HepG2 (cell line): ENCODE data around the gene ATAD3C. TPM values are rescaled to one million over a fixed set of nuclear protein-coding genes. Genes with fewer than 3 reads are reported as not detected.

Experiments
- CENPBD1 ChIP-seq: sonication (generic); formaldehyde crosslinking; IDR thresholded peaks from 2 replicates; pipeline ENCODE4 v1.8.0; 2022; ENCODE audit warnings: missing genetic modification reagents, low read depth, mild to moderate bottlenecking, borderline replicate concordance
- CTCF ChIP-seq: sonication (generic); formaldehyde crosslinking; IDR thresholded peaks from 2 replicates; pipeline ENCODE4 v1.5.0; 2020; ENCODE audit warnings: mild to moderate bottlenecking, missing genetic modification reagents, moderate library complexity
- DDIT3 ChIP-seq: sonication (generic); formaldehyde crosslinking; IDR thresholded peaks from 2 replicates; pipeline ENCODE4 v1.4.0; 2020; ENCODE audit warnings: mild to moderate bottlenecking, missing genetic modification reagents
- ELF1 ChIP-seq: sonication (generic); formaldehyde crosslinking; IDR thresholded peaks from 2 replicates; pipeline ENCODE4 v1.4.0; 2020; ENCODE audit warnings: missing genetic modification reagents
- ETV6 ChIP-seq: sonication (generic); formaldehyde crosslinking; conservative IDR thresholded peaks from 2 replicates; pipeline ENCODE4 v1.4.0; 2020; ENCODE audit warnings: missing genetic modification reagents
- HMGA1 ChIP-seq: sonication (generic); formaldehyde crosslinking; conservative IDR thresholded peaks from 2 replicates; pipeline ENCODE4 v1.4.0; 2020; ENCODE audit warnings: missing genetic modification reagents
- MAX ChIP-seq: IDR thresholded peaks from 2 replicates; pipeline ENCODE4 v1.6.1; 2012; ENCODE audit warnings: inconsistent platforms
- MAZ ChIP-seq, 2 experiments: sonication (generic) in 1 of 2; formaldehyde crosslinking in 1 of 2; IDR thresholded peaks; 2 replicates each; pipeline versions ENCODE4 v1.5.0 to v1.6.1; 2012 to 2020; ENCODE audit warnings: low read depth in 2 of 2, mild to moderate bottlenecking in 2 of 2, borderline replicate concordance in 1 of 2, improper control_type of control experiment in 1 of 2, low read length in 1 of 2, missing genetic modification reagents in 1 of 2, moderate library complexity in 1 of 2
- NFYB ChIP-seq: sonication (generic); formaldehyde crosslinking; IDR thresholded peaks from 2 replicates; pipeline ENCODE4 v1.4.0; 2020; ENCODE audit warnings: missing genetic modification reagents
- NR3C1 ChIP-seq: sonication (generic); formaldehyde crosslinking; IDR thresholded peaks from 2 replicates; pipeline ENCODE4 v1.4.0; 2020; ENCODE audit warnings: missing genetic modification reagents
- RARG ChIP-seq: sonication (generic); formaldehyde crosslinking; IDR thresholded peaks from 2 replicates; pipeline ENCODE4 v1.4.0; 2020; ENCODE audit warnings: low read depth, mild to moderate bottlenecking, missing genetic modification reagents
- THYN1 ChIP-seq: sonication (generic); formaldehyde crosslinking; IDR thresholded peaks from 2 replicates; pipeline ENCODE4 v1.8.1; 2023; ENCODE audit warnings: low read depth, mild to moderate bottlenecking, moderate library complexity, missing genetic modification reagents, borderline replicate concordance
- ZHX2 ChIP-seq, 2 experiments: sonication (generic) in 1 of 2; formaldehyde crosslinking in 1 of 2; IDR thresholded peaks; 2 replicates each; pipeline versions ENCODE4 v1.6.1 to v1.9.0; 2014 to 2022; ENCODE audit warnings: antibody characterized with exemption in 1 of 2, borderline replicate concordance in 1 of 2, inconsistent platforms in 1 of 2, low read depth in 1 of 2, missing genetic modification reagents in 1 of 2
- ZNF12 ChIP-seq: sonication (generic); formaldehyde crosslinking; IDR thresholded peaks from 2 replicates; pipeline ENCODE4 v1.5.0; 2020; ENCODE audit warnings: missing genetic modification reagents
- ZNF143 ChIP-seq: sonication (generic); formaldehyde crosslinking; IDR thresholded peaks from 2 replicates; pipeline ENCODE4 v1.4.0; 2020; ENCODE audit warnings: missing genetic modification reagents
- ZNF274 ChIP-seq: sonication (generic); formaldehyde crosslinking; IDR thresholded peaks from 2 replicates; pipeline ENCODE4 v1.5.1; 2020; ENCODE audit warnings: mild to moderate bottlenecking, missing genetic modification reagents
- ZNF775 ChIP-seq: sonication (generic); formaldehyde crosslinking; IDR thresholded peaks from 2 replicates; pipeline ENCODE4 v1.4.0; 2020; ENCODE audit warnings: missing genetic modification reagents, mild to moderate bottlenecking, moderate library complexity, borderline replicate concordance
- ZNF816 ChIP-seq: sonication (generic); formaldehyde crosslinking; IDR thresholded peaks from 2 replicates; pipeline ENCODE4 v1.8.0; 2022; ENCODE audit warnings: missing genetic modification reagents, mild to moderate bottlenecking, borderline replicate concordance
- polyA plus RNA-seq, 8 experiments: library from polyadenylated mRNA; depleted of rRNA in 3 of 8; stranded (reverse) in 7 of 8; unstranded in 1 of 8; fragments of >200 nt; fragmentation: Illumina TruSeq in 4 of 8; extraction: Trizol in 4 of 8; gene quantifications; 2 replicates each; pipeline versions ENCODE4 v1.2.1 to v1.2.3, GENCODE V29; 2011 to 2016; ENCODE audit warnings: low read depth in 4 of 8, missing spikeins in 1 of 8, mixed read lengths in 1 of 8; ENCODE audit not compliant: insufficient read depth in 1 of 8
- total RNA-seq, 5 experiments: library from RNA; depleted of rRNA; stranded (reverse); fragments of >200 nt; fragmentation: Illumina TruSeq; extraction: Trizol; gene quantifications; 2 replicates each; pipeline ENCODE4 v1.2.3, GENCODE V29; 2016; ENCODE audit warnings: low read depth in 1 of 5

Gene ATAD3C
- total and polyA plus RNA-seq, 2 of the 13 experiments (the other 11 are each of a cell fraction or from before 2014, with no cell fraction given), result 2.4 to 3.2 TPM

GRCh38 chr1:1441002-1441888 is 8.2 kb upstream of the ATAD3C start (continued):
- no peak for TF ChIP-seq ZHX2 (IDR thresholded peaks at IDR 0.05; ENCODE audit: low read depth)
- no peak for TF ChIP-seq ZHX2 (CRISPR knock-in tag; IDR thresholded peaks at IDR 0.05; ENCODE audit: borderline replicate concordance)
- no peak; the same call in 1 of the 2 replicates for TF ChIP-seq MAZ (IDR thresholded peaks at IDR 0.05; ENCODE audit: borderline replicate concordance, low read depth, low read length)
- peak; percentile 75; the same call in 1 of the 2 replicates for TF ChIP-seq MAZ (CRISPR knock-in tag; IDR thresholded peaks at IDR 0.05; ENCODE audit: low read depth)
- TF ChIP-seq ZNF12 (CRISPR knock-in tag), result peak; percentile 42; the same call in 1 of the 2 replicates
- TF ChIP-seq ZNF274 (CRISPR knock-in tag), result peak; percentile 46; the same call in 1 of the 2 replicates
- TF ChIP-seq CENPBD1 (CRISPR knock-in tag), result no peak
- TF ChIP-seq ELF1 (CRISPR knock-in tag), result peak; percentile 35; the same call in 1 of the 2 replicates
- no peak for TF ChIP-seq MAX
- no peak for TF ChIP-seq NFYB (CRISPR knock-in tag)
- no peak for TF ChIP-seq NR3C1 (CRISPR knock-in tag)
- TF ChIP-seq HMGA1 (CRISPR knock-in tag), result no peak
- TF ChIP-seq ZNF775 (CRISPR knock-in tag), result no peak
- no peak for TF ChIP-seq RARG (CRISPR knock-in tag)
- peak; percentile 18; the same call in 1 of the 2 replicates for TF ChIP-seq ZNF143 (CRISPR knock-in tag)
- TF ChIP-seq THYN1 (CRISPR knock-in tag), result no peak
- TF ChIP-seq ETV6, result no peak
- no peak for TF ChIP-seq DDIT3 (CRISPR knock-in tag)
- no peak for TF ChIP-seq ZNF816 (CRISPR knock-in tag)
- TF ChIP-seq CTCF (CRISPR knock-in tag), result peak; percentile 96
